HG03558 (cell line): Measurements from ENCODE around the gene RALGPS1.

Experiments used
- ATAC-seq: cut with Tn5 transposase; IDR thresholded peaks from one replicate; pipeline ENCODE4 v1.9.1; 2021; ENCODE audit warnings: moderate number of reproducible peaks; ENCODE audit not compliant: unreplicated experiment; ENCODE audit errors: extremely low read depth

Gene RALGPS1

GRCh38 chr9:126952205-126952977, 37.8 kb downstream of the RALGPS1 start:
- ATAC-seq, result no peak

DNA sequence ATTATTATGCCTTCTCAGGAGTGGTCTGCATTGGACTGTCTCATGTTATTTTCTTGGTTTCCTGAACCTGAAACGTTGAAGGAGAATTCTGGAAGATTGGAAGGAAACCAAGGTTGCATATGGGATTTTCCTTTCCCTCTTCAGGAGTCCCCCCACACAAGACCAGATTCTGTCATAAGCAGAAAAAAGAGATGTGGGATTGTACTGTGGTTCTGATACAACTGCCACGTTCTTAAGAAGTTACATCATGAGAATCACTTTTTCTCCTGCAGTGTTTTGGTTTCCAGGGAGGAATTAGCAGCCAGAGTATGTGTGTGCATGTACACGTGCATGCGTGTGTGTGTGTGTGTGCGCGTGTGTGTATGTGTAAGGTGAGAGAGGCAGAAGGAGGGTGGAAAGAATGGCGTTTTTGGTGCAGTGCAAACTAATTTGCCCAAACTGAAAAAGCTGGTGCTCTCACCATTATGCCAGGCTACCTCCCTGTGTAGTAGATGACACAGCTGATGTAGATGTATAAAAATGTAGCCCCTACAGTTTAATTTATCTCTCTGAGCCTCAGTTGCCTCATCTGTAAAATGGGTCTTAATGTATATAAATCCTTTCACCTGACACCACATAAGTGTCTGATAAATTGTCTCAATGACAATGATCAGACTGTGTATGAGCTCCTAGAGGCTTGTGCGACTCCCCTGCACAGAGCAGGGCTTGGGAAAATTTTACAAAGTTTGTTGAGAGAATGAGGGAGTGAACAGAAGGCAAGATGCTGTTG, 38.6 kb downstream of the RALGPS1 start:
- ATAC-seq, result no peak

GRCh38 chr9:126955811-126956210, 41.2 kb downstream of the RALGPS1 start:
- ATAC-seq, result no peak

- ATAC-seq, result no peak
These were observed 42.5 kb downstream of the RALGPS1 start for GRCh38 chr9:126956917-126957686.

- no peak for ATAC-seq
These were observed 43.1 kb downstream of the RALGPS1 start for GRCh38 chr9:126957687-126958053.

- ATAC-seq, result no peak
These were observed 44.8 kb downstream of the RALGPS1 start for GRCh38 chr9:126959336-126959735.

- no peak for ATAC-seq
These were observed 45.3 kb downstream of the RALGPS1 start for GRCh38 chr9:126959917-126960316.

GRCh38 chr9:126962336-126962735, 47.8 kb downstream of the RALGPS1 start:
- ATAC-seq, result no peak

- ATAC-seq, result no peak
These were observed 50.5 kb downstream of the RALGPS1 start for GRCh38 chr9:126965077-126965476.

DNA sequence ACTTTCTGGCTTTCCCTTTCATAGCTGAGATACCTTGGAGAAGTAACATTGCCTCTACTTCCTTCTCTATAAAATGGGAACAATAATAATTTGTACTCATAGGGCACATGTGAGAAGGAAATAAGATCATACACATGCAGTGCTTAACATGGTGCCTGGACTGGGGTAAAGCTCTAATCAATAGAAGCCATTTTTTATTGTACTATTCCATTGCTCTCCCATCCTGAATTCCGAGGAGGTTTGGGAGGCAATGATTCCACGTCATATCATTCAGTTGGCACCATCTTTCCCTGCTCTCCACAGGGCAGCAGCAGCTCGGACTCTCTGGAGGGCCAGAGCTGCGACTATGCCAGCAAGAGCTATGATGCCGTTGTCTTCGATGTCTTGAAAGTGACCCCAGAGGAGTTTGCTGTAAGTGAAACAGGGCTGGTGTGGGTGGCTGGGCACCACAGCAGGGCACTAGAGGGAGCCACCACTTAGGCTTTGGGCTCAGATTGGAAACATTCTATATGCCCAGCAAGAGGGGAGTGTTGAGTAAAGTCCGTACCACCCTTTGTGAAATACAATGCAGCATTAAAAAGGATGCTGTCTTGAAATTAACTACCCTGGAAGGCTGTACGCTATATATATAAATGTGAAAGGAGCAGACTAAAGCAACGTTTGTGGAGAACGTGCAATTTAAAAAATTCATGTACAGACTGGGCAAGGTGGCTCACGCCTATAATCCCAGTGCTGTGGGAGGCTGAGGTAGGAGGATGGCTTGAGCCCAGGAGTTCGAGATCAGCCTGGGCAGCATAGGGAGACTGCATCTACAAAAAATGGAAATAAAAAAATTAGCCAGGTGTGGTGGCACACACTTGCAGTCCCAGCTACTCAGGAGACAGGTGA, 51.2 kb downstream of the RALGPS1 start:
- ATAC-seq, result no peak

DNA sequence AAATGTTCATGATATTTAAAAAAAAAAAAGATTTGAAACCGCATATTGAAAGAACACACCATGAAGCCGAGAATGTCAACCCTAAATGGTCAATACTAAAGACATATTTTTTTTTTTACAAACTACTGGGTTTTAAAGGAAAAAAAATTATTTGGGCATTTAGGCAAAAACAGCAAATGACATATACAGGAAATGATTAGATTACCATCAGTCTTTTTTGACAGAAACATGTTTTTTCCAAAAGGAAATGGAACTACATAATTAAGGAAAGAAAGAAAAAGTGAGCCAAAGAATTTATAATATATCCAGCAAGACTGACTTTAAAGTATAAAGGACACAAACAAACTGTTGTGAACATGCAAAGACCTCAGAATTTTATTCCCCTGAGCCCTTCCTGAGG, 56.7 kb downstream of the RALGPS1 start:
- ATAC-seq, result no peak

DNA sequence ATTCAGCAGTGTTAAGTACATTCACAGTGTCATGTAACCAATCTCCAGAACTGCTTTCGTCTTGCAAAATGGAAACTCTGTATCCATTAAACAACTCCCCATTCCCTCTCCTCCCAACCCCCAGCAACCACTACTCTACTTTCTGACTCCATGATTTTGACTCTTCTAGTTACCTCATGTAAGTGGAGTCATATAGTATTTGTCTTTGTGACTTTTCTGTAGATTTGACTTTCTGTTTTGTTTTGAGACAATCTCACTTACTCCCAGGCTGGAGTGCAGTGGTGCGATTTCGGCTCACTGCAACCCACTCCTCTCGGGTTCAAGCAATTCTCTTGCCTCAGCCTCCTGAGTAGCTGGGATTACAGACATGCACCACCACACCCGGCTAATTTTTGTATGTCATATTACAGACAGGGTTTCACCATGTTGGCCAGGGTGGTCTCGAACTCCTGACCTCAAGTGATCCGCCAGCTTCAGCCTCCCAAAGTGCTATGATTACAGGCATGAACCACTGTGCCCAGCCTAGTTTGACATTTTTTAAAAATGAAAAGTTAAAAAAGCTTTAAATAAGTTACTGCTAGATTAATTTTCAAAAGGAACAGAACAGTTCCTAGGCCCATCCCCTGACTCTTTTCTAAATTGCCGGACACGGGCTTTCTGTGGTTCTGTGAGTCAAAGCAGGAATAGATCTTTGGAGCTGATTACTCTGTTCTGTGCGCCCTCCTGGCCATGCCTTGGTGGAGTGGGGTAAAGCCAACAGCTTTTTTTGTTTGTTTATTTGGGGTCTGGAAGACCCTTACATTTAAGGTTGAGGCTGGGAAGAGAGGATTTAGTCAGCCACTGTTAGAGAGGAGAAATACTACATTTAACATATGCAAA, 59.3 kb downstream of the RALGPS1 start:
- ATAC-seq, result no peak

- ATAC-seq, result no peak
These were observed 60.0 kb downstream of the RALGPS1 start for GRCh38 chr9:126974594-126974993.

DNA sequence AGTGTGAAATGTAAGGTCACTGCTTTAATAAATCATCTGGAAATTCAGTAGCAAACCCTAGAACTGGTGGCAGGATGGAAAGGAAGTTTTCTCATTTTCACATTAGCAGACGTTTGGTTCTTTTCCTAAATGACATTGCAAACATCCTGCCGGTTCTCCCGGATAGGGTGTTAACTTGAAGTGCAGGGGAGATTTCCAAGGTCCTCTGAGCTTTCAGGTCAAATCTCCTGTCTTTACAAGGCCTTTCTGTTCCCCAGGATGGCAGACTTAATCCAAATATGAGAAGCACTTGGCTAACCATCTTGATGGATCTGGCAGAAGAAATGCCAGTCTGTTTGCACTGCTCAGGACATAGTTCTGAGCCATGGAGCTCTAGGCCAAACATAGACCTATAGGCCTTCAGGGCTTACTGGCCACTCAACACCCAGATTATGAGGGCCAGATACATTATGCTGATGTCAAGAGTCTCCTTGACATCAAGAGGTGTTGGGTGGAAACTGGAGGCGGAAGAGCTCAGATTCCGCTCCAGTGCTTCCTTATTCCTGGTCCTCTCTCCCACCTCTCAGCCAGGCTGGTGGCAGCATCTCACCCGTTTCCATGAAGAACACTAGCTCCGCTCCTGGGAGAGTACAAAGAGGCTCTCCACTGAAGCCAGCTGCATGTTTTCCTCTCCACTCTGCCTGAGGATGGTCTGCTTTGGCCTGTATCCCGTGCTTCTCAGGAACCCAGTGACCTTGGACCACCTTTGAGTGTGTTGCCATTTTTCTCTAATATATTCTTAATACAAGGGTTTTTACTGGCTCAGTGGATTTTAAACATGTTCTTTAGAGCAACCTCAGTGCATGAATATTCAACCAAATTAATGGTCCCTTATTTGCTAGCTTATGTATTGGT, 61.0 kb downstream of the RALGPS1 start:
- no peak for ATAC-seq

DNA sequence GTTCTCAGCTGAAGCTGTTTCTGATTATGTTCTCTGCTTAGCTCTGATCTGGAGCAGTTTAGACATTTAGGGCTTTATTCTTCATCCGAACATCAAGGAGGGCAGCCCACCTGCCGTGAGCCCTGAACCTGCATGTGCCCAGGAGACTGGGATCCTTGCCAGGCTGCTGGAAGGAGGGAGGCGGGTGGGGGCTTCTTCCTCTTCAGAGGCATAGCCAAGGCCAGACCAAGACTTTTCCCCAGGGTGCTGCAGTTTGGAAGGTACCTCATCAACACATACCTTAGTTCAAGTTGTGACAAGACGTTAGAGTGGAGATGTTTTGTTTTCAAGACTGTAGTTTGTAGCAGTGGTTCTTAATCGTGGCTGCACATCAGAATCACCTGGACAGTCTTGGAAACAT, 64.9 kb downstream of the RALGPS1 start:
- ATAC-seq, result no peak

GRCh38 chr9:126980231-126980630, 65.6 kb downstream of the RALGPS1 start:
- ATAC-seq, result no peak

- ATAC-seq, result no peak
These were observed 66.6 kb downstream of the RALGPS1 start for GRCh38 chr9:126981218-126981617.
